Heart left ventricle (tissue), 13 donors: ENCODE results near the gene CNIH3.

Experiments used
- POLR2A ChIP-seq, 2 donors: fragments of 450-650 bp; IDR thresholded peaks; one replicate each; pipeline ENCODE4 v1.6.1; 2017; ENCODE audit warnings: antibody characterized with exemption in 2 of 2, mild to moderate bottlenecking in 2 of 2, moderate library complexity in 2 of 2
- TF ChIP-seq, protein P1 (sequence below), 12 donors: fragments of 200-600 bp; sonication (generic) in 4 of 12; IDR thresholded peaks; one replicate each; pipeline versions ENCODE4 v1.5.0 to v1.8.0; 2018 to 2022; ENCODE audit warnings: antibody characterized with exemption in 12 of 12, mild to moderate bottlenecking in 5 of 12
- donor health status: ischemic (EF 13 %, LVEDD 7.1; RV severe dilation, severe dysfunction).
- donor health status: DM: no; HTN: yes; CAD: no.
- donor health status: DM: no; HTN: no; CAD: no.
- donor health status: ischemic (EF 25% LVEDD 6.9; RV normal size, moderate dysfunction).
- donor health status: ischemic (EF 25% LVEDD 5.7; RV mildly dilated, moderate dysfunction).
- donor health status: ischemic (EF 35%, LVEDD 5.7; RV mildly dilated, moderate dysfunction).
- donor health status: nonischemic (EF 11% LVEDD 7.7; RV severe dilation, severe dysfunction).
- donor health status: DM: yes; HTN: yes; CAD: no.
- donor health status: PGD.
- donor health status: ischemic (EF 29% LVEDD 5.4; RV normal size, mild dysfunction).
- donor health status: nonischemic (EF 23%, LVEDD 6.1; RV moderate dilation, normal function).

- TF ChIP-seq, protein P1, sequence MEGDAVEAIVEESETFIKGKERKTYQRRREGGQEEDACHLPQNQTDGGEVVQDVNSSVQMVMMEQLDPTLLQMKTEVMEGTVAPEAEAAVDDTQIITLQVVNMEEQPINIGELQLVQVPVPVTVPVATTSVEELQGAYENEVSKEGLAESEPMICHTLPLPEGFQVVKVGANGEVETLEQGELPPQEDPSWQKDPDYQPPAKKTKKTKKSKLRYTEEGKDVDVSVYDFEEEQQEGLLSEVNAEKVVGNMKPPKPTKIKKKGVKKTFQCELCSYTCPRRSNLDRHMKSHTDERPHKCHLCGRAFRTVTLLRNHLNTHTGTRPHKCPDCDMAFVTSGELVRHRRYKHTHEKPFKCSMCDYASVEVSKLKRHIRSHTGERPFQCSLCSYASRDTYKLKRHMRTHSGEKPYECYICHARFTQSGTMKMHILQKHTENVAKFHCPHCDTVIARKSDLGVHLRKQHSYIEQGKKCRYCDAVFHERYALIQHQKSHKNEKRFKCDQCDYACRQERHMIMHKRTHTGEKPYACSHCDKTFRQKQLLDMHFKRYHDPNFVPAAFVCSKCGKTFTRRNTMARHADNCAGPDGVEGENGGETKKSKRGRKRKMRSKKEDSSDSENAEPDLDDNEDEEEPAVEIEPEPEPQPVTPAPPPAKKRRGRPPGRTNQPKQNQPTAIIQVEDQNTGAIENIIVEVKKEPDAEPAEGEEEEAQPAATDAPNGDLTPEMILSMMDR (IDR thresholded peaks at IDR 0.05): no peak
- TF ChIP-seq POLR2A (IDR thresholded peaks at IDR 0.05): no peak
These were observed 135.7 kb downstream of the CNIH3 start for GRCh38 chr1:224751624-224752311.
